ENCODE measurements around the gene WSCD2. TPM values are rescaled to one million over a fixed set of nuclear protein-coding genes. Genes with fewer than 3 reads are reported as not detected.

The WSCD2 gene
- polyA plus RNA-seq, 3 donors = 8.3 to 15.0 (median 8.7) TPM

Other genes with a start within 250 kb of the WSCD2 start
- 1 to 10 TPM; 3.8 to 5.1 (median 4.1) TPM for gene CMKLR1, start 210.0 kb downstream of the WSCD2 start, polyA plus RNA-seq (ENCODE audit: insufficient read length in 3 of 3)